Peyer's patch (tissue), 4 donors: ENCODE measurements around the gene TFEC. TPM values are rescaled to one million over a fixed set of nuclear protein-coding genes. Genes with fewer than 3 reads are reported as not detected.

Experiments
- DNase-seq, 3 donors: peaks; one replicate each; pipeline ENCODE4 v3.0.0-alpha.2; 2017 to 2019
- H3K27ac ChIP-seq, 4 donors: fragments of 200-600 bp; sonication (generic); one replicate each; pipeline ENCODE4 v1.5.1; 2016 to 2019
- H3K27me3 ChIP-seq, 2 donors: fragments of 200-600 bp; sonication (generic); one replicate each; pipeline ENCODE4 v1.5.1; 2019
- H3K36me3 ChIP-seq, 3 donors: fragments of 200-600 bp; sonication (generic); one replicate each; pipeline ENCODE4 v1.5.1; 2016 to 2019
- H3K4me1 ChIP-seq, 4 donors: fragments of 200-600 bp; sonication (generic); one replicate each; pipeline ENCODE4 v1.5.1; 2016 to 2019
- H3K4me3 ChIP-seq, 4 donors: fragments of 200-600 bp; sonication (generic); 1 replicate in 3 of 4; 2 replicates in 1 of 4; pipeline ENCODE4 v1.5.1; 2016 to 2019; ENCODE audit warnings: mild to moderate bottlenecking in 1 of 4
- H3K9me3 ChIP-seq, 4 donors: fragments of 200-600 bp; sonication (generic); one replicate each; pipeline ENCODE4 v1.5.1; 2016 to 2019; ENCODE audit warnings: mild to moderate bottlenecking in 1 of 4
- POLR2A ChIP-seq, 2 donors: fragments of 450-650 bp; IDR thresholded peaks; one replicate each; pipeline ENCODE4 v1.5.1; 2017; ENCODE audit warnings: antibody characterized with exemption in 2 of 2, mild to moderate bottlenecking in 2 of 2, moderate library complexity in 2 of 2
- total RNA-seq, 4 donors: library from RNA; depleted of rRNA; stranded (reverse); fragments of >200 nt; gene quantifications; one replicate each; pipeline ENCODE4 v1.1.0, GENCODE V29; 2016
- TF ChIP-seq, protein P1 (sequence below), 6 experiments: fragments of 450-650 bp in 4 of 6; fragments of 200-600 bp in 2 of 6; sonication (generic) in 1 of 6; IDR thresholded peaks; one replicate each; pipeline ENCODE4 v1.5.1; 2017 to 2019; ENCODE audit warnings: antibody characterized with exemption in 6 of 6, mild to moderate bottlenecking in 3 of 6, moderate library complexity in 1 of 6

TFEC gene
- total RNA-seq, 4 donors from 2014 or later, result 13.5 to 99.9 (median 20.1) TPM

DNA sequence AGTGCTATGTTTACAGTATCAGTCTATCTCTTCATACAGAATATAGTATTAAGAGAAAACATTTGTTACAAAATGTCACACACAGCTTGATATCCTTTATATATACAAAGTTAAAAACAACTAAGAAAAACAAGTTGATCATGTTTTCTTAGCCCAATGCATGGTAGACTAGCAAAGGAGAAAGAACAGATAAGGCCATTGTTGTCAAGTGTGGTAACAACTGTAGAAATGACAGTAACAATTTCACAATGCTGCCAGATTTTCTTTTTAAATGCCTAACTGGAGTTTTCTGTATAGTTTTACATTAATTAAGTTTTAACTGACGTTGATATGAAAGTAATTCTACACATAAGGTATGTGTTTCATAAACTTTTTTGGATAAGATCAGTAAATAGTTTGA is 65.8 kb downstream of the TFEC start:
- no peak for TF ChIP-seq POLR2A (IDR thresholded peaks at IDR 0.05)
- TF ChIP-seq, protein P1, sequence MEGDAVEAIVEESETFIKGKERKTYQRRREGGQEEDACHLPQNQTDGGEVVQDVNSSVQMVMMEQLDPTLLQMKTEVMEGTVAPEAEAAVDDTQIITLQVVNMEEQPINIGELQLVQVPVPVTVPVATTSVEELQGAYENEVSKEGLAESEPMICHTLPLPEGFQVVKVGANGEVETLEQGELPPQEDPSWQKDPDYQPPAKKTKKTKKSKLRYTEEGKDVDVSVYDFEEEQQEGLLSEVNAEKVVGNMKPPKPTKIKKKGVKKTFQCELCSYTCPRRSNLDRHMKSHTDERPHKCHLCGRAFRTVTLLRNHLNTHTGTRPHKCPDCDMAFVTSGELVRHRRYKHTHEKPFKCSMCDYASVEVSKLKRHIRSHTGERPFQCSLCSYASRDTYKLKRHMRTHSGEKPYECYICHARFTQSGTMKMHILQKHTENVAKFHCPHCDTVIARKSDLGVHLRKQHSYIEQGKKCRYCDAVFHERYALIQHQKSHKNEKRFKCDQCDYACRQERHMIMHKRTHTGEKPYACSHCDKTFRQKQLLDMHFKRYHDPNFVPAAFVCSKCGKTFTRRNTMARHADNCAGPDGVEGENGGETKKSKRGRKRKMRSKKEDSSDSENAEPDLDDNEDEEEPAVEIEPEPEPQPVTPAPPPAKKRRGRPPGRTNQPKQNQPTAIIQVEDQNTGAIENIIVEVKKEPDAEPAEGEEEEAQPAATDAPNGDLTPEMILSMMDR (IDR thresholded peaks at IDR 0.05), result no peak
- Histone ChIP-seq H3K27ac (no peak overlapping the region), H3K9me3 (no peaks in the 10 kb centered on the region), H3K36me3 (no peaks in the 10 kb centered on the region), H3K4me3 (no peak overlapping the region), H3K4me1 (no peaks in the 10 kb centered on the region), H3K27me3 (no peaks in the 10 kb centered on the region)
- DNase-seq, result no peak

DNA sequence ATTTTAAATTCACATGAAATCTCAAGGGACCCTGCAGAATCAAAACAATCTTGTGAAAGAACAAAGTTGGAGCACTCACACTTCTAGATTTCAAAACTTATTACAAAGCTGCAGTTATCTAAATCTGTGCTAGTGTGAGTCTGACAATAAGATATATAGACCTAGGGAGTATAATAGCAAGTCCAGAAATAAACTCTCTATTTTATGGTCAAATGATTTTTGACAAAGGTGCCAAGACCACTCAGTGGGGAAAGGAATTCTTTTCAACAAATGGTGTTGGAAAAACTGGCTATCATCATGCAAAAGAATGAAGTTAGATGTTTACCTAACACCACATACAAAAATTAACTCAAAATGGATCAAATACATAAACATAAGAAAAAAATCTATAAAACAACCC is 68.2 kb downstream of the TFEC start:
- no peak for DNase-seq
- Histone ChIP-seq H3K36me3 (no peaks in the 10 kb centered on the region), H3K27ac (no peak overlapping the region), H3K27me3 (no peaks in the 10 kb centered on the region), H3K9me3 (no peaks in the 10 kb centered on the region), H3K4me1 (no peaks in the 10 kb centered on the region), H3K4me3 (no peak overlapping the region)
- TF ChIP-seq, protein P1 (IDR thresholded peaks at IDR 0.05), result no peak

DNA sequence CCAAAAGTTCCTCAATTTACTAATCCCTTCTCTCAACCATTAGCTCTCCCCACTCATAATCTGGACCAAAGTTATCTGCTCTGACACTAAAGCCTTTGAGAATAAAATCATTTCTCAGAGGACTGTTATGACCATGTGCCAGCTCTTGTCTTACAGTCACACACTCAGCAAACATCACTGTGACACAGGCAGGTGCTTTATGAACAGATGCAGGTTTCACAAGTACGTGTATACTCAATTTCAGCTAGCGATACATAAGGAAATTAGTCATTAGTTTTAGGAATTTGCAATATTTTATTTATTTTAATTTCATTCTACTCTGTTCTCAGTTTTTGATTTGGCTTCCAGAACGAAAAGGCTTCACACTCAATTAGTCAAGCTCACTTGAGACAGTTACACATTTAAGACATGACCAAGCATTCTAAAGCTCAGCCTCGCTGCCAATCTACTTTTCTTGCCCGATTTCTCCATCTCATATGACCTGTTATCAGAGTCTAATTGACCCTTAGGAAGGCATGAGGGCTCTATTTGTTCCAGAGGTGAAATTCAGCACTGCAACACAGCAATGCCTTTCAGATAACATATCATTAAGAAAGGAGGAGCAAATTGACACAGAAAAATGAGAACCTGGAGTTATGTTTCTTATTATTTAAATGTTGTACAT is 76.8 kb downstream of the TFEC start:
- Histone ChIP-seq H3K36me3 (no peaks in the 10 kb centered on the region), H3K27ac (no peak overlapping the region), H3K9me3 (no peaks in the 10 kb centered on the region), H3K4me3 (no peak overlapping the region), H3K27me3 (no peaks in the 10 kb centered on the region), H3K4me1 (no peaks in the 10 kb centered on the region)
- TF ChIP-seq, protein P1 (IDR thresholded peaks at IDR 0.05), result no peak
- TF ChIP-seq POLR2A (IDR thresholded peaks at IDR 0.05), result no peak
- DNase-seq, result no peak

DNA sequence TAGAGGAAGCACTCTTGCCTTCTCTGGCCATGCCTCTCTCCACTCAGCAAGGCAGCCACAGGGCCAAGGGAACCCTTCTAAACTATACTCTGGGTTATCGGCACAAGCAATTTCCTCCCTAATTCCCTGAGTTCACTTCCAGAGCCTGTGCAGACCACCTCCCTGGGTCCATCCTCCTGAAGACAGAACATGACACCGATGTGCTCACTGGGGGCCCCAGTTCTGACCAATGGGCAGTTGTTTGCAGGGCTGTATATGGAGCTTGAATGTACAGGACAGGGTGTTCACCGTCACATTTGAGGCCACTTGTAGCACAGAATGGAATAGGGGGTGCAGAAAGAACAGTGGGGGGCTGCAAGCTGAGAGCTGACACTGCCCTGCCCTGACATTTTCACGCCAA is 77.7 kb downstream of the TFEC start:
- H3K4me1 ChIP-seq, result no peaks in the 10 kb centered on the region
- H3K27me3 ChIP-seq, result no peaks in the 10 kb centered on the region
- H3K36me3 ChIP-seq, result no peaks in the 10 kb centered on the region
- DNase-seq, result no peak
- TF ChIP-seq, protein P1 (IDR thresholded peaks at IDR 0.05), result no peak
- no peak for TF ChIP-seq POLR2A (IDR thresholded peaks at IDR 0.05)
- no peak overlapping the region for H3K27ac ChIP-seq
- H3K4me3 ChIP-seq, result no peak overlapping the region
- no peaks in the 10 kb centered on the region for H3K9me3 ChIP-seq

DNA sequence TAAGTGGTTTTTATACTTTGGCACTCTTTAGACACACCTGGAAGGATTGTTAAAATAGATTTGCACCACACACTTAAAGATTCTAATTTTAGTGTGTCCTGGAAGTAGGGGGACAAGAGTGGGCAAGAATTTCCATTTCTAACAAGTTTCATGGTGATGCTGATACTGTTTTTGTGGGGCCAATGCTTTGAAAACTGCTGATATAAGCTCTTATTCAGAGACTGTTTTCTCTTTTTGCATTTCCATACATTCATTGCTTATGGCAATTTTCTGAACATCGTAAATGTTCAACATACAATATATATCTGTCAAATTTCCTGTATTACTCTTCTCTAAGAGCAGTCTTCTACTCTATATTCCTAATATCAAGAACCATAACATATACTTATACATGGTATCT is 79.0 kb downstream of the TFEC start:
- H3K36me3 ChIP-seq, result no peaks in the 10 kb centered on the region
- no peak overlapping the region for H3K4me3 ChIP-seq
- no peak for DNase-seq
- TF ChIP-seq POLR2A (IDR thresholded peaks at IDR 0.05), result no peak
- TF ChIP-seq, protein P1 (IDR thresholded peaks at IDR 0.05), result no peak
- H3K4me1 ChIP-seq, result no peaks in the 10 kb centered on the region
- no peaks in the 10 kb centered on the region for H3K9me3 ChIP-seq
- no peaks in the 10 kb centered on the region for H3K27me3 ChIP-seq
- H3K27ac ChIP-seq, result no peak overlapping the region
